Left ventricle myocardium inferior (tissue), 1 donor: ENCODE data around the gene ITPR1. TPM values are rescaled to one million over a fixed set of nuclear protein-coding genes. Genes with fewer than 3 reads are reported as not detected.
A peak's percentile ranks its signal among the peaks of the same experiment; 100 is the strongest.

Experiments
- DNase-seq: peaks from one replicate; pipeline ENCODE4 v3.0.0-alpha.2; 2020
- H3K27ac ChIP-seq: fragments of 200-600 bp; replicated peaks from 2 replicates; pipeline ENCODE4 v1.8.0; 2021
- H3K27me3 ChIP-seq: fragments of 200-600 bp; 2 replicates; pipeline ENCODE4 v1.8.0; 2021; ENCODE audit warnings: low read depth
- H3K36me3 ChIP-seq: fragments of 200-600 bp; 2 replicates; pipeline ENCODE4 v1.8.0; 2021
- H3K4me1 ChIP-seq: fragments of 200-600 bp; 2 replicates; pipeline ENCODE4 v1.8.0; 2021
- H3K4me3 ChIP-seq: fragments of 200-600 bp; 2 replicates; pipeline ENCODE4 v1.8.0; 2021; ENCODE audit warnings: mild to moderate bottlenecking, moderate library complexity
- H3K9me3 ChIP-seq: fragments of 200-600 bp; replicated peaks from 2 replicates; pipeline ENCODE4 v1.8.0; 2021
- CTCF ChIP-seq: fragments of 200-600 bp; IDR thresholded peaks from 2 replicates; pipeline ENCODE4 v1.8.0; 2021; ENCODE audit warnings: antibody characterized with exemption, mild to moderate bottlenecking, borderline replicate concordance
- intact Hi-C: fragments of 100-400 bp; cut with micrococcal nuclease; formaldehyde crosslinking; loops from one replicate; pipeline ENCODE4 v1.11.0; 2022
- total RNA-seq: library from RNA; stranded (reverse); fragmentation: NEBNext Ultra II Directional; extraction: Animal tissue kit (Norgen Biotek cat#: 25700); gene quantifications from one replicate; pipeline ENCODE4 v1.2.1, GENCODE V29; 2021
- donor health status: DM: no; HTN: yes; CAD: no; lungs with severe emphysema.

The ITPR1 gene
- total RNA-seq, 1 donor from 2014 or later = 29.0 TPM

DNA sequence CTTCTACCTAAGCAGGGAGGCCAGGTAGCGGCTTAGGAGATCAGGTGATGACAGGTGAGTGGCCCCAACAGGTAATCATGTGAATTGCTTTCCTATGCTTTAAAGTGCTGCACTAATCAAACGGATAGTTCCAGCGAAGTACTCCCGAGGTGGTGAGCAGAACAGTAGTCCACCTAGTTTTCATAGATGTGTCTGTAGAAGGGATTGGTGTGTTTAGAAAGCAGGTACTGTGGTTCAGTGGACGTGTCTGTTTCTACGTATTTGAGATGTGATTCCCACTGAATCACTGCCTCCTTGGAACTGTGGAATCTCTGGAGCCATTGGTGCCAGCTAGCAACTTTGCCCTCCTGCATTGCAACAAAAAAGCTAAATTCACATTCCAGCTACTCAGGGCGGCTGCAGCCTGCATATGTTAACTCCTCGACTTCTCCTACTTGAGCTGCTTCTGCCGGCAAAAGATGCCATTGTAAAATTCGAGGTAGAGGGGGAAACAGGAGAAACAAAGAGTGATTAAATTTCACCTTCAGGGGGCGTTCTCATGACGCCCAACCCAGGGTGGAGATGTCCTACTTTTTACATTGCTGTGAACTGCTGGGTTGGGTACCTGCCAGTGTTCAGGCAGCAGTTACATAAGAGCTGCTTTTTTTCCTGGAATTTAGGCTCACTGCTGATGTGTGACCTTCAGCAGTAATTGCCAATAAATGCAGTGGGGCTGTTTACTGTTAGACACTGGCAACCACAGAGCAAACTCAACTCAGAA, 227.3 kb downstream of the ITPR1 start:
- intact Hi-C loops = no loop called here
- peak overlapping the region; percentile 60 for H3K27ac ChIP-seq
- peak; percentile 64 for DNase-seq
- H3K9me3 ChIP-seq = no peaks in the 10 kb centered on the region
- TF ChIP-seq CTCF = peak; percentile 68
- no peak overlapping the region for H3K4me3 ChIP-seq
- peaks cover 76% of the 10 kb centered on the region for H3K4me1 ChIP-seq
- H3K27me3 ChIP-seq = no peaks in the 10 kb centered on the region
- H3K36me3 ChIP-seq = peaks cover 2% of the 10 kb centered on the region

GRCh38 chr3:4721511-4721911, 228.4 kb downstream of the ITPR1 start:
- Histone ChIP-seq H3K27me3 (no peaks in the 10 kb centered on the region), H3K4me1 (peaks cover 76% of the 10 kb centered on the region), H3K4me3 (no peak overlapping the region), H3K9me3 (no peaks in the 10 kb centered on the region), H3K27ac (peak overlapping the region; percentile 60), H3K36me3 (no peaks in the 10 kb centered on the region)
- no peak for TF ChIP-seq CTCF
- intact Hi-C loops = no loop called here
- no peak for DNase-seq

DNA sequence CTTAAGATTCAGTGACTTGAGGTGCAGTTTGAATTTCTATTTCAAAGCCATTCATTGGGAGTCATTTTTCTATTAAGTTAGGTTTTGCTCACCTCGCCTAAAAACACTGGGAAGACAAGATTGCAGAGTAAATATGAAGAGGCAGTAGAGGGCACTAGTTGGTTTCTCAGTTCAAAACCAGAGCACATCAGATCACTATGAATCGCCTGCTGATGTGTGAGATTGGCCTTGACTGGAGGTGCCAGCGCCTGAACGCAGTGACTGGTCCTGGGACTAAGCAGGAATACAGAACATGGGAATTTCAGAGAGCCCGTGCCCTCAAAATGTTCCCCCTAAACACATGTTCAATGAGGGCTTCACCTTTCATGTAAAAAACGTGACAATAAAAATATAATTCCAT, 229.0 kb downstream of the ITPR1 start:
- Histone ChIP-seq H3K9me3 (no peaks in the 10 kb centered on the region), H3K27me3 (no peaks in the 10 kb centered on the region), H3K4me3 (no peak overlapping the region), H3K36me3 (no peaks in the 10 kb centered on the region), H3K27ac (peak overlapping the region; percentile 60), H3K4me1 (peaks cover 72% of the 10 kb centered on the region)
- DNase-seq = no peak
- peak; percentile 61 for TF ChIP-seq CTCF
- intact Hi-C loops = no loop called here

DNA sequence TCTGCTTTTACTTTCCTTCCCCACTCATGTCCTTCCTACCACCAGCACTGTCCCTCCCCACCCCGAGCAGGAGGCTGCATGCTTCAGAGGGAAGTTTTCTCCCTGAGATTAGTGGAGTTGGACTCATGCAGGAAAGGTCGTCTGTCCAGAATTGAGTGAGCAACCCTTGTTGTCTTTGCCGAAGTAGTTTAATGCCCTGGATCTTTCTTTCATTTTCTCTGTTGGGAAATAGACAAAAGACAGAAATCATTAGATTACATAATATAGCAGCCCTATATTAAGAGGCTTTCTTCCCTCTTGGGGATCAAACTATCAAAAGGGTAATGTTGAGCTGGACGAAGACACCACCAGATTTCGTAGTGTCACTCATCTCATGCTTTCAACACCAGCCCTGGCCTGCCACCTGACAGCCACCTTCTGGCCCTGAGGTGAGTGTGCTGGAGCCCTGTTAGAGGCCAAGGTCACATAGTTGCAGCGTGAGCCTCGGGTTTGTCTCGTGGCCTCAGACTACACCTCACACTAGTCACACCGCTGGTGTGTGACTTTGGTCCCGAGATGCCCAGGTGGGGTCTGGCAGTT, 231.0 kb downstream of the ITPR1 start:
- no peak for DNase-seq
- peaks cover 63% of the 10 kb centered on the region for H3K4me1 ChIP-seq
- no peaks in the 10 kb centered on the region for H3K9me3 ChIP-seq
- H3K36me3 ChIP-seq = no peaks in the 10 kb centered on the region
- no peak for TF ChIP-seq CTCF
- intact Hi-C loops = no loop called here
- H3K4me3 ChIP-seq = no peak overlapping the region
- no peaks in the 10 kb centered on the region for H3K27me3 ChIP-seq
- H3K27ac ChIP-seq = peak overlapping the region; percentile 50

- intact Hi-C loops = no loop called here
Measured at GRCh38 chr3:4726549-4726948, 233.4 kb downstream of the ITPR1 start.

More at GRCh38 chr3:4726549-4726948, 233.4 kb downstream of the ITPR1 start:
- H3K9me3 ChIP-seq = no peaks in the 10 kb centered on the region
- H3K36me3 ChIP-seq = no peaks in the 10 kb centered on the region
- TF ChIP-seq CTCF = no peak
- no peak overlapping the region for H3K4me3 ChIP-seq
- H3K27me3 ChIP-seq = no peaks in the 10 kb centered on the region
- H3K4me1 ChIP-seq = peaks cover 61% of the 10 kb centered on the region
- DNase-seq = no peak
- H3K27ac ChIP-seq = no peak overlapping the region
